BJ (cell line): ENCODE results near the gene DRC7. TPM values are rescaled to one million over a fixed set of nuclear protein-coding genes. Genes with fewer than 3 reads are reported as not detected.

Source experiments
- CTCF ChIA-PET: fragments of 350-600 bp; formaldehyde crosslinking; extraction: SDS; loops from one replicate; lab custom pipeline; 2021; ENCODE audit warnings: antibody characterized with exemption, inconsistent platforms; lab: Yijun Ruan, JAX
- POLR2A ChIA-PET: fragments of 300-600 bp; sonication (Branson Sonifier 250); formaldehyde crosslinking; extraction: SDS; loops from one replicate; lab custom pipeline; 2021; ENCODE audit warnings: antibody characterized with exemption; lab: Charles Lee
- DNase-seq: peaks from one replicate; pipeline ENCODE4 v3.0.0-alpha.2; 2011; ENCODE audit warnings: low read depth
- H3K27me3 ChIP-seq: 2 replicates; pipeline ENCODE4 v1.6.0; 2011; ENCODE audit warnings: low read length; ENCODE audit not compliant: control insufficient read depth, insufficient read depth
- H3K36me3 ChIP-seq: 2 replicates; pipeline ENCODE4 v1.5.1; 2011; ENCODE audit warnings: low read length; ENCODE audit not compliant: control insufficient read depth, insufficient read depth
- H3K4me3 ChIP-seq: 2 replicates; pipeline ENCODE4 v1.5.1; 2011; ENCODE audit warnings: low read depth, mild to moderate bottlenecking, control low read depth, low read length
- CTCF ChIP-seq: IDR thresholded peaks from 2 replicates; pipeline ENCODE4 v1.5.1; 2011; ENCODE audit warnings: low read depth, mild to moderate bottlenecking, control low read depth, inconsistent platforms, low read length, moderate library complexity; ENCODE audit not compliant: insufficient read depth
- polyA plus RNA-seq: library from polyadenylated mRNA; depleted of rRNA; stranded (reverse); fragments of >200 nt; gene quantifications from 2 replicates; pipeline ENCODE4 v1.2.3, GENCODE V29; 2011

DRC7 gene
- polyA plus RNA-seq, 1 experiment, result not detected

- no peak for TF ChIP-seq CTCF
- no peak overlapping the region for H3K4me3 ChIP-seq
- ChIA-PET CTCF (interaction anchor here (1.7 kb wide), 1 partner anchor 104 kb away, joined by 6 read pairs; no protein-coding TSS in a partner anchor), POLR2A (no interaction called here)
- H3K36me3 ChIP-seq, result peaks cover 47% of the 10 kb centered on the region
- H3K27me3 ChIP-seq, result no peaks in the 10 kb centered on the region
- no peak for DNase-seq
These were observed 65.1 kb downstream of the DRC7 start for GRCh38 chr16:57759541-57760356.

GRCh38 chr16:57760357-57761160 lies 66.0 kb downstream of the DRC7 start:
- TF ChIP-seq CTCF, result no peak
- DNase-seq, result no peak
- POLR2A ChIA-PET, result no interaction called here
- Histone ChIP-seq H3K27me3 (no peaks in the 10 kb centered on the region), H3K4me3 (no peak overlapping the region), H3K36me3 (peaks cover 45% of the 10 kb centered on the region)
- CTCF ChIA-PET, result no interaction called here

- no peak for TF ChIP-seq CTCF
- ChIA-PET POLR2A (no interaction called here), CTCF (interaction anchor here (1.2 to 3.7 kb wide), 2 partner anchors 102 to 137 kb away, joined by 3 to 16 read pairs; no protein-coding TSS in a partner anchor)
- H3K27me3 ChIP-seq, result no peaks in the 10 kb centered on the region
- H3K36me3 ChIP-seq, result peaks cover 49% of the 10 kb centered on the region
- no peak overlapping the region for H3K4me3 ChIP-seq
- no peak for DNase-seq
These were observed 66.7 kb downstream of the DRC7 start for GRCh38 chr16:57761301-57761700.

- CTCF ChIA-PET, result interaction anchor here (0.7 to 3.7 kb wide), 3 partner anchors 101 to 236 kb away, joined by 3 to 16 read pairs (median 3); no protein-coding TSS in a partner anchor
- Histone ChIP-seq H3K27me3 (no peaks in the 10 kb centered on the region), H3K36me3 (peaks cover 49% of the 10 kb centered on the region), H3K4me3 (no peak overlapping the region)
- DNase-seq, result no peak
- TF ChIP-seq CTCF, result no peak
- POLR2A ChIA-PET, result no interaction called here
These were observed 67.4 kb downstream of the DRC7 start for GRCh38 chr16:57761957-57762356.
